ENCODE data around the gene MIA.
"Not testable (repeated sequence)": the region's sequence is repeated elsewhere in the genome, so short reads cannot be mapped to it uniquely, and the experiment has no call there.

Gene MIA

GRCh38 chr19:40819479-40820234, 44.3 kb downstream of the MIA start:
- DNase-seq (ENCODE audit: low read depth in 2 of 2) = peak in 1 of 2 donors; percentile 52

- DNase-seq (ENCODE audit: low read depth in 2 of 2) = no peak
Measured at GRCh38 chr19:40822161-40822560, 46.8 kb downstream of the MIA start.

GRCh38 chr19:40822704-40823553, 47.6 kb downstream of the MIA start:
- not testable (repeated sequence) for DNase-seq (ENCODE audit: low read depth in 2 of 2)

DNA sequence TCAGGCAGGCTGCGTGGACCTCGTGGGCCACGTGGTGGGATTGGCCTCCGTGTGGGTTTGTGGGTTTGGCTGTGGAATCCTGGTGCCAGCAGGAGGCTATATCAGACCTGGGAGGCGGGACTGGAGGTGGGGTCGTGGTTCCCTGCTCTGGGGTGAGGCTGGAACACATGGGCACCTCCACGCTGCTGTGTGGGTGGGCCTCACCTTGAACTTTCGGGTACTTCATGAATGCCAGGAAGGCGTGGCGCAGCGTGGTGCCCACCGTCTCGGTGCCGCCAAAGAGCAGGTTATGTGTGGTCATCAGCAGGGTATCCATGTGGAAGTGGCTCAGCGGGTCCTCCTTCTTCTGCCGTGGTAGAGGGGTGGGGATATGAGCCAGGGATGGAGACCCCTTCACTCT, 49.6 kb downstream of the MIA start:
- not testable (repeated sequence) for DNase-seq (ENCODE audit: low read depth in 2 of 2)

- DNase-seq (ENCODE audit: low read depth in 2 of 2) = not testable (repeated sequence)
Measured at GRCh38 chr19:40825460-40826095, 50.3 kb downstream of the MIA start.

DNA sequence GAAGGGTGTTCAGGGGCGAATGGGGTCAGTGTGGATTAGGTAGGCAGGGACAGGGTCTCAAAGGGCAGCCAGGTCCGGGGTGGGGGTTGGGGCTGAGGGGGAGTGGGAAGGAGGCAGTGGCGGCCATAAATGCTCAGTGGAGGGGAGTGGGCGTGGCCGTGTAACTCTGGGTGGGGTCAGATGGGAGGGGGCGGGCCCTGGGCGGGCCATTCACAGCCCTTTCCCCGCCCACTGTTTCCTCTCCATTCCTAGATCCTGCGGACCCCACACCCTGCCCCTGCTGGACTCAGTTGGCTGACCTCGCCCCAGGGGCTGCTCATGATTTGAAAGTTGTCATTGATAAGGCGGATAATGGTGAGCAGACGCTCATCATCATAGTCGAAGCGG, 51.0 kb downstream of the MIA start:
- not testable (repeated sequence) for DNase-seq (ENCODE audit: low read depth in 2 of 2)

DNA sequence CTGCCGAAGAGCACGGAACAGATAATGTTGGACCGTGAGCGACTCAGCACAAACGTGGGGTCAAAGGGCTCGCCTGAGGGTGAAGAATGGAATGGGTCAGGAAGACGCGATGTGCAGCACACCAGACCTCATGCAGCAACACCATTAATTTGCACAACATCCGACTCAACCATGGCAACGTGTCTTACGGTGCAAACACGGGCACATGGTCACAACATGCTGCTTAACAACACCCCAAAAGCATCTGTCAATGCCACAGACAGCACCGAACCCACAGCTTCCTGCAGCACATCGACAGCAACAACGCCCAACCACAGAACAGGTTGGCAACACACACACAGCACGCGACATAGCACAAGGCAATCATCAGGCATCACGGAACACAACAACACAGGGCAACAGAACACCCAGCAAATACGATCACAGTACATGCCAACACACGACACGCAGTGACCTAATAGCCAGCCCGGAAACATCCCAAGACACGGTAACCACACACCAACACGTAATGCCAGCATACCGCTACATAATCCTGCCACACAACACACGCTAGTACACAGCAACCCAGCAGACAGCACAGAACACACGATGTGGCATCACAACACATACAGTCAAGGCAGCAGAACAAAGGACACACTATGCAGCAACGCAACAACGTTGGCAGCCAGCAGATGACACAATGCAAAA, 51.5 kb downstream of the MIA start:
- DNase-seq (ENCODE audit: low read depth in 2 of 2) = not testable (repeated sequence)

Measured in stimulated activated CD4-positive, alpha-beta T cell treated with anti-CD3 and anti-CD28 coated beads, Interleukin-1b, Interleukin-23, amount 100 ng/mL, for 1 hour (primary cell).